Gastroesophageal sphincter (tissue), 3 donors: ENCODE measurements around the gene ARL14EP.

Experiments used
- EP300 ChIP-seq: sonication (generic); formaldehyde crosslinking; IDR thresholded peaks from one replicate; pipeline ENCODE4 v1.6.1; 2017; ENCODE audit warnings: antibody characterized with exemption, mild to moderate bottlenecking
- TF ChIP-seq, protein P1 (sequence below), 4 experiments: fragments of 200-600 bp in 2 of 4; fragments of 450-650 bp in 2 of 4; sonication (generic) in 1 of 4; IDR thresholded peaks; one replicate each; pipeline ENCODE4 v1.5.1; 2017 to 2019; ENCODE audit warnings: antibody characterized with exemption in 4 of 4, mild to moderate bottlenecking in 2 of 4, moderate library complexity in 2 of 4

DNA sequence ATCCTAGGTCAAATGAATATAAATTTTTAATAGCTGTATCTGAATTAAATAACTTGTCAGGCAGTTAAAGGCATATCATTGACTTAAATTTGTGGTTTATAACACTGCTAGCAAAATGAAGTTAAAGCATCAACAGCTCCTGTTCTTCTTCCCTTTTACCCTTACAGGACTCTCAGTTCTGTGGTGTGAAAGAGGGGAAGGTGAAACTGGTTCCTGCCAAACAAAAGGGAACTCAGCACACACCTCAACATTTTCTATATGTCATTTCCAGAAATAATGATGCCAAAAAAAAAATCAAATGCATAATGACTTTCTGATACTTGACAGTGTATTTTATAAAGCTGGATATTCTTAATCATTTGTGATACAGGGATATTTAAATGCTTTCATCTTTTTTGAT, 21.2 kb downstream of the ARL14EP start:
- no peak for TF ChIP-seq EP300
- TF ChIP-seq, protein P1, sequence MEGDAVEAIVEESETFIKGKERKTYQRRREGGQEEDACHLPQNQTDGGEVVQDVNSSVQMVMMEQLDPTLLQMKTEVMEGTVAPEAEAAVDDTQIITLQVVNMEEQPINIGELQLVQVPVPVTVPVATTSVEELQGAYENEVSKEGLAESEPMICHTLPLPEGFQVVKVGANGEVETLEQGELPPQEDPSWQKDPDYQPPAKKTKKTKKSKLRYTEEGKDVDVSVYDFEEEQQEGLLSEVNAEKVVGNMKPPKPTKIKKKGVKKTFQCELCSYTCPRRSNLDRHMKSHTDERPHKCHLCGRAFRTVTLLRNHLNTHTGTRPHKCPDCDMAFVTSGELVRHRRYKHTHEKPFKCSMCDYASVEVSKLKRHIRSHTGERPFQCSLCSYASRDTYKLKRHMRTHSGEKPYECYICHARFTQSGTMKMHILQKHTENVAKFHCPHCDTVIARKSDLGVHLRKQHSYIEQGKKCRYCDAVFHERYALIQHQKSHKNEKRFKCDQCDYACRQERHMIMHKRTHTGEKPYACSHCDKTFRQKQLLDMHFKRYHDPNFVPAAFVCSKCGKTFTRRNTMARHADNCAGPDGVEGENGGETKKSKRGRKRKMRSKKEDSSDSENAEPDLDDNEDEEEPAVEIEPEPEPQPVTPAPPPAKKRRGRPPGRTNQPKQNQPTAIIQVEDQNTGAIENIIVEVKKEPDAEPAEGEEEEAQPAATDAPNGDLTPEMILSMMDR (IDR thresholded peaks at IDR 0.05), result no peak
